ENCODE measurements around the gene C14orf180. TPM values are rescaled to one million over a fixed set of nuclear protein-coding genes. Genes with fewer than 3 reads are reported as not detected.

Gene C14orf180
- total and polyA plus RNA-seq, 12 donors, result 0.26 to 17.8 (median 5.6) TPM

DNA sequence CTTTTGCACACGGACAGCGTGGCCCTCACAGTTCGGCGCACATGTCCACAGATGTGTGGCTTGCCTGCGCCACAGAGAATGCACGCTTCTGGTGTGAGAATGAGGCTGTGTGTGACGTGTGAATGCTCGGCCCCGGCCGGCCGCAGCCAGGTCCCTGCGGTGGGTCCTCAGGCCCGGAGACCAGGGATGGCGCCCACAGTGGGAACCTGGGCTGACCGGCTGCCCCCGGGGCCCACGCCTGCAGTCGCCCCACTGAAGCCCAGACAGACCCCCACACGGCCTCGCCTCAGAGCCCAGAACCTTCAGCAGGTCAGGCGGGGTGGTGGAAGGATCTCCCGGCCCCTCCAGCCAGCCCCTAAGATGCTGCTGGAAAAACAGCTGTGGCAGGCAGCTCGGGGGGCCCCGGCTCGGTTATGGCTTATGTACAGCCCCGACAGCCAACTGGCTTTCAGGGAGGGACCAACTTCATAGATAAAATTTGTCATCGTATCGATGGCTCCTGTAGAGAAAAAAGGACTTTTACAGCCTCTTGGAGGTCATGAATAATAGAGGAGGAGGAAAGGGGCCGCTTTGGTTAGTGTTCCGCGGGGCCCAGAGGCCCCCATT lies 4.5 kb upstream of the C14orf180 start:
- WGBS, 4 donors, result 72 to 87% (median 82%) methylated on average over 9 to 31 of the region's 31 CpGs
- H3K4me1 ChIP-seq (replicated peaks in 1 of 2), result peaks cover 0 to 8% of the 10 kb centered on the region in 2 donors
- no peaks in the 10 kb centered on the region for H3K27me3 ChIP-seq
- H3K36me3 ChIP-seq (replicated peaks in 1 of 2), result no peaks in the 10 kb centered on the region
- H3K9me3 ChIP-seq (replicated peaks in 1 of 3), result no peaks in the 10 kb centered on the region
- intact Hi-C loops (cut with DNase I), result no loop called here
- TF ChIP-seq POLR2A (IDR thresholded peaks at IDR 0.05) (no peak), CTCF (IDR thresholded peaks at IDR 0.05) (no peak)
- H3K27ac ChIP-seq, result peak overlapping the region in 3 of 5 donors; percentile 25 to 83 (median 44)
- no peak for DNase-seq
- no peak overlapping the region for H3K4me3 ChIP-seq

DNA sequence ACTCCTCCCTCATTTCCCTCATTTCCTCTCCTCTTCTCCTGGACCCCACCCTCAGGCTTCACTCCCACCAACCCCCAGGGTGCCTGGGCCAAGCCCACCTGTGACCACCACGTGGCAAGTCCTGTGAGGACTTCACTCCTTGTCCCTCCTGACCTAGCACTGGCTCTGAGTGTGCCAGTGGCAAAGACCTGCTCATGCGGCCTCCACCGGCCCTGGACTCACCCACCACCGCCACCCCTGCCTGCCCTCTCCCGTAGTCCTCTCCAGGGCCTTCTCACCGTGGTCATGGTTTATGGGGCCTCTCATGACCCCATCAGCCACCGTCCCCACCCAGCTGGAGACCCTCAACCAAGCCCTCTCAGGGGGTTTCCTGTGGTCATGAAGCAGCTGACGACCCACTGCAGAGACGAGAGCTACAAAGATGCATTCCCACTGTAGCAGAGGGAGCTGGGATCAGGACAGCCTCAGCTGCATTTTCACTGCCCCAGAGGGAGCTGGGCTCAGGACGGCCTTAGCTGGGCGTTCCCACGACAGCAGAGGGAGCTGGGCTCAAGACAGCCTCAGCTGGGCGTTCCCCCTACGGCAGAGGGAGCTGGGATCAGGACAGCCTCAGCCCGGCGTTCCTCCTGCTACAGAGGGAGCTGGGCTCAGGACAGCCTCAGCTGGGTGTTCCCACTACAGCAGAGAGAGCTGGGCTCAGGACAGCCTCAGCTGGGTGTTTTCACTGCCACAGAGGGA lies 3.2 kb upstream of the C14orf180 start:
- peaks cover 0 to 8% of the 10 kb centered on the region in 2 donors for H3K4me1 ChIP-seq (replicated peaks in 1 of 2)
- WGBS, 4 donors, result 62 to 73% (median 69%) methylated on average over 12 to 16 of the region's 16 CpGs
- no peak for TF ChIP-seq POLR2A (IDR thresholded peaks at IDR 0.05)
- no peak for TF ChIP-seq CTCF (IDR thresholded peaks at IDR 0.05)
- DNase-seq, result no peak
- no peaks in the 10 kb centered on the region for H3K27me3 ChIP-seq
- intact Hi-C loops (cut with DNase I), result no loop called here
- H3K4me3 ChIP-seq, result no peak overlapping the region
- H3K27ac ChIP-seq, result peak overlapping the region in 1 of 5 donors; percentile 83
- H3K9me3 ChIP-seq (replicated peaks in 1 of 3), result no peaks in the 10 kb centered on the region
- no peaks in the 10 kb centered on the region for H3K36me3 ChIP-seq (replicated peaks in 1 of 2)

GRCh38 chr14:104576970-104577332 lies 2.6 kb upstream of the C14orf180 start:
- Histone ChIP-seq H3K4me3 (no peak overlapping the region), H3K27me3 (no peaks in the 10 kb centered on the region), H3K27ac (peak overlapping the region in 1 of 5 donors; percentile 83), H3K9me3 (replicated peaks in 1 of 3) (no peaks in the 10 kb centered on the region), H3K4me1 (replicated peaks in 1 of 2) (peaks cover 0 to 8% of the 10 kb centered on the region in 2 donors), H3K36me3 (replicated peaks in 1 of 2) (no peaks in the 10 kb centered on the region)
- WGBS, 4 donors, result 66 to 85% (median 70%) methylated on average over 6 to 9 of the region's 9 CpGs
- intact Hi-C loops (cut with DNase I), result no loop called here
- no peak for DNase-seq
- TF ChIP-seq CTCF (IDR thresholded peaks at IDR 0.05) (no peak), POLR2A (IDR thresholded peaks at IDR 0.05) (no peak)

- H3K4me3 ChIP-seq, result no peak overlapping the region
- intact Hi-C loops (cut with DNase I), result no loop called here
Measured at GRCh38 chr14:104577426-104577825, 2.1 kb upstream of the C14orf180 start.

More at GRCh38 chr14:104577426-104577825, 2.1 kb upstream of the C14orf180 start:
- peaks cover 0 to 9% of the 10 kb centered on the region in 2 donors for H3K4me1 ChIP-seq (replicated peaks in 1 of 2)
- TF ChIP-seq CTCF (IDR thresholded peaks at IDR 0.05), result no peak
- TF ChIP-seq POLR2A (IDR thresholded peaks at IDR 0.05), result no peak
- peak overlapping the region in 1 of 5 donors; percentile 83 for H3K27ac ChIP-seq
- no peak for DNase-seq
- 67 to 77% (median 71%) methylated on average over 7 to 12 of the region's 12 CpGs; no CpG with 5 or more reads in 1 of the 4 donors for WGBS, 4 donors
- H3K9me3 ChIP-seq (replicated peaks in 1 of 3), result no peaks in the 10 kb centered on the region
- no peaks in the 10 kb centered on the region for H3K36me3 ChIP-seq (replicated peaks in 1 of 2)
- no peaks in the 10 kb centered on the region for H3K27me3 ChIP-seq

All from adrenal gland (tissue), 12 donors.